SK-N-SH (cell line): ENCODE data around the gene MTMR12. TPM values are rescaled to one million over a fixed set of nuclear protein-coding genes. Genes with fewer than 3 reads are reported as not detected.

Experiments used
- CTCF ChIA-PET: fragments of 300-600, 350-600 bp; formaldehyde crosslinking; extraction: SDS; loops from one replicate; lab custom pipeline; 2021; lab: Yijun Ruan, JAX
- POLR2A ChIA-PET: fragments of 350-600 bp; sonication (Branson Sonifier 250); formaldehyde crosslinking; extraction: SDS; loops from one replicate; lab custom pipeline; 2020; ENCODE audit warnings: antibody characterized with exemption, inconsistent platforms; lab: Yijun Ruan, JAX
- DNase-seq: peaks from one replicate; pipeline ENCODE4 v3.0.0; 2012
- H2AFZ ChIP-seq: fragments of 200-600 bp; sonication (generic); 2 replicates; pipeline ENCODE4 v1.8.1; 2016; ENCODE audit warnings: antibody characterized with exemption, mild to moderate bottlenecking, low read depth
- H3F3A ChIP-seq: fragments of 200-600 bp; sonication (generic); replicated peaks from 2 replicates; pipeline ENCODE3; 2016; ENCODE audit warnings: antibody characterized with exemption, mild to moderate bottlenecking; ENCODE audit not compliant: insufficient read depth
- H3K27ac ChIP-seq, 2 experiments: fragments of 200-500 bp in 1 of 2; fragments of 200-600 bp in 1 of 2; sonication (Bioruptor generic) in 1 of 2; sonication (generic), shearing (Covaris generic) in 1 of 2; 2 replicates each; pipeline versions ENCODE4 v1.5.1 to v1.6.1; 2014 to 2016; ENCODE audit warnings: low read depth in 2 of 2, inconsistent platforms in 1 of 2, low read length in 1 of 2, mild to moderate bottlenecking in 1 of 2, mixed read lengths in 1 of 2
- H3K27me3 ChIP-seq: fragments of 200-600 bp; sonication (generic), shearing (Covaris generic); 2 replicates; pipeline ENCODE4 v1.6.1; 2016; ENCODE audit warnings: mixed run types; ENCODE audit not compliant: insufficient read depth
- H3K36me3 ChIP-seq, 2 experiments: fragments of 200-500 bp in 1 of 2; fragments of 200-600 bp in 1 of 2; sonication (Bioruptor generic) in 1 of 2; sonication (generic) in 1 of 2; replicated peaks in 1 of 2; 2 replicates each; pipeline versions ENCODE3 to v1.5.1; 2014 to 2016; ENCODE audit warnings: low read length in 1 of 2, mild to moderate bottlenecking in 1 of 2; ENCODE audit not compliant: insufficient read depth in 2 of 2, control insufficient read depth in 1 of 2
- H3K4me1 ChIP-seq, 2 experiments: fragments of 200-500 bp in 1 of 2; fragments of 200-600 bp in 1 of 2; sonication (Bioruptor generic) in 1 of 2; sonication (generic), shearing (Covaris generic) in 1 of 2; 2 replicates each; pipeline versions ENCODE4 v1.5.1 to v1.6.1; 2014 to 2016; ENCODE audit warnings: low read depth in 1 of 2, low read length in 1 of 2, mixed run types in 1 of 2; ENCODE audit not compliant: insufficient read depth in 2 of 2, control insufficient read depth in 1 of 2
- H3K4me2 ChIP-seq: fragments of 200-600 bp; sonication (generic), shearing (Covaris generic); 2 replicates; pipeline ENCODE4 v1.6.1; 2017; ENCODE audit warnings: mixed run types
- H3K4me3 ChIP-seq, 2 experiments: fragments of 200-500 bp in 1 of 2; fragments of 200-600 bp in 1 of 2; sonication (Bioruptor generic) in 1 of 2; sonication (generic), shearing (Covaris generic) in 1 of 2; 2 replicates each; pipeline versions ENCODE4 v1.5.1 to v1.8.1; 2014 to 2016; ENCODE audit warnings: low read depth in 2 of 2, inconsistent platforms in 1 of 2, low read length in 1 of 2, mild to moderate bottlenecking in 1 of 2, mixed read lengths in 1 of 2, moderate library complexity in 1 of 2
- H3K79me2 ChIP-seq: fragments of 200-600 bp; sonication (generic); 2 replicates; pipeline ENCODE4 v1.8.1; 2017; ENCODE audit warnings: mild to moderate bottlenecking; ENCODE audit not compliant: insufficient read depth
- H3K9ac ChIP-seq: fragments of 200-600 bp; sonication (generic); 2 replicates; pipeline ENCODE4 v1.6.1; 2017; ENCODE audit warnings: mixed run types
- H3K9me2 ChIP-seq: fragments of 200-600 bp; sonication (generic); 2 replicates; pipeline ENCODE4 v1.6.1; 2017; ENCODE audit warnings: mixed run types
- H3K9me3 ChIP-seq: fragments of 200-600 bp; sonication (generic); 2 replicates; pipeline ENCODE4 v1.6.1; 2017; ENCODE audit warnings: mixed run types, mild to moderate bottlenecking, moderate library complexity
- H4K20me1 ChIP-seq: fragments of 200-600 bp; sonication (generic); 2 replicates; pipeline ENCODE4 v1.6.1; 2017; ENCODE audit warnings: mild to moderate bottlenecking, mixed run types; ENCODE audit not compliant: insufficient read depth
- ELF1 ChIP-seq: IDR thresholded peaks from 2 replicates; pipeline ENCODE4 v1.4.0; 2012
- EP300 ChIP-seq, 2 experiments: IDR thresholded peaks; 2 replicates each; pipeline versions ENCODE4 v1.4.0 to v1.6.1; 2012; ENCODE audit warnings: borderline replicate concordance in 1 of 2, low read depth in 1 of 2, low read length in 1 of 2
- EZH2phosphoT487 ChIP-seq: fragments of 200-600 bp; sonication (generic); IDR thresholded peaks from 2 replicates; pipeline ENCODE4 v1.6.1; 2017; ENCODE audit warnings: low read depth, mixed run types, mild to moderate bottlenecking, antibody characterized with exemption, moderate library complexity, borderline replicate concordance
- GABPA ChIP-seq: IDR thresholded peaks from 2 replicates; pipeline ENCODE4 v1.4.0; 2012; ENCODE audit warnings: low read depth, mild to moderate bottlenecking
- GATA2 ChIP-seq: sonication (generic); formaldehyde crosslinking; IDR thresholded peaks from 2 replicates; pipeline ENCODE4 v1.5.0; 2020; ENCODE audit warnings: mild to moderate bottlenecking, missing genetic modification reagents
- JUND ChIP-seq: IDR thresholded peaks from 2 replicates; pipeline ENCODE4 v1.4.0; 2012
- MAX ChIP-seq: IDR thresholded peaks from 2 replicates; pipeline ENCODE4 v1.4.0; 2012; ENCODE audit warnings: low read depth
- MEF2A ChIP-seq: IDR thresholded peaks from 2 replicates; pipeline ENCODE4 v1.4.0; 2012; ENCODE audit warnings: low read depth, borderline replicate concordance
- MXI1 ChIP-seq: IDR thresholded peaks from 2 replicates; pipeline ENCODE4 v1.6.1; 2012; ENCODE audit warnings: mild to moderate bottlenecking, low read depth, low read length, improper control_type of control experiment
- NRF1 ChIP-seq: IDR thresholded peaks from 2 replicates; pipeline ENCODE4 v1.6.1; 2012; ENCODE audit warnings: low read depth, mild to moderate bottlenecking, low read length
- RAD21 ChIP-seq: IDR thresholded peaks from 2 replicates; pipeline ENCODE4 v1.6.1; 2012; ENCODE audit warnings: mild to moderate bottlenecking, low read length
- RFX5 ChIP-seq: IDR thresholded peaks from 2 replicates; pipeline ENCODE4 v1.6.1; 2012; ENCODE audit warnings: mild to moderate bottlenecking, improper control_type of control experiment, low read length
- RXRA ChIP-seq: IDR thresholded peaks from 2 replicates; pipeline ENCODE4 v1.4.0; 2012; ENCODE audit warnings: low read depth, mild to moderate bottlenecking, borderline replicate concordance
- USF1 ChIP-seq: IDR thresholded peaks from 2 replicates; pipeline ENCODE4 v1.4.0; 2012; ENCODE audit warnings: low read depth, borderline replicate concordance
- USF2 ChIP-seq: fragments of 150-350 bp; IDR thresholded peaks from 2 replicates; pipeline ENCODE4 v1.6.1; 2017; ENCODE audit warnings: antibody characterized with exemption, low read length, low read depth, borderline replicate concordance
- YY1 ChIP-seq: IDR thresholded peaks from 2 replicates; pipeline ENCODE4 v1.4.0; 2012; ENCODE audit warnings: low read depth, mild to moderate bottlenecking
- ZBTB33 ChIP-seq: IDR thresholded peaks from 2 replicates; pipeline ENCODE4 v1.4.0; 2012; ENCODE audit warnings: low read depth, borderline replicate concordance
- WGBS: methylation state at CpG from one replicate; pipeline ENCODE4 v1.1.6; 2017; ENCODE audit warnings: low lambda C conversion rate; 5-methylcytosine and 5-hydroxymethylcytosine counted together
- polyA plus RNA-seq, 3 experiments: library from polyadenylated mRNA; depleted of rRNA; stranded (reverse); fragments of >200 nt; gene quantifications; 2 replicates each; pipeline ENCODE4 v1.2.3, GENCODE V29; 2012
- TF ChIP-seq, protein P1 (sequence below): IDR thresholded peaks from 2 replicates; pipeline ENCODE4; 2012

Gene MTMR12
- polyA plus RNA-seq, 1 of the 3 experiments (the other 2 are of a cell fraction), result 10.9 TPM

DNA sequence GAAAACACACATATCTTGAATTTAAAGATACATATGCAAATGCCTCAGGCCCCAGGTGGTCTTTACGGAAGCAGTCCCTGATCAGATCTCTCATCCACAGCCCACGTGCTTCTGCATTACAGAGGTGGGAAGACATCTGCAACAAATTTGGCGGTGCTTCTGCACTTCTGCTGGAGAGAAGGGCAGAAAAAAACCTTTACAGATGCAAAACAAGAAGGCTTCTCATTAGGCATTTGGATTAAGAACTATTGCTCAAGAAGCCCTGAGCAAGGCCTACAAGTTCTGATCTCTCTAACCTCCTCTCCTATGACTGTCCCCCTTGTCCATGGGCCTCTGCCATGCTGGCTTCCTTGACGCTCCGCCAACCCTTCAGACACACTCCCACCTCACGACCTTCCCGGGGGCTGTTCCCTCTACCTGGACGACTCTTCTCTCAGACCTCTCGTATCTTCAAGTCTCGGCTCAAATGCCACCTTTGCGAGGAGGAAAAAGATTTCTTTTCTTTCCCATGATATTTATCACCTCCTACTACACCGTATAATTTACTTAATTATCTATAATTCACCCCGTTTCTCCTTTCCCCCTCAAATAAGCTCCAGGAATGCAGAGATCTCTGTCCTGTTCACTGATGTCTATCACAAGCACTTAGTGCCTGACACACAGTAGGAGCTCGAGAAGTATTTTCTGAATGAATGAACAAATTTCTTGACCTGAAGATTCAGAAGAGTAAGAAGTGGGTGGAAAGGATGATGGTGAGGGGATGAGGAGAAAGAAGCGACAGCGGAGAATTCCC is 1.1 kb downstream of the MTMR12 start:
- CTCF ChIA-PET, result no interaction called here

DNA sequence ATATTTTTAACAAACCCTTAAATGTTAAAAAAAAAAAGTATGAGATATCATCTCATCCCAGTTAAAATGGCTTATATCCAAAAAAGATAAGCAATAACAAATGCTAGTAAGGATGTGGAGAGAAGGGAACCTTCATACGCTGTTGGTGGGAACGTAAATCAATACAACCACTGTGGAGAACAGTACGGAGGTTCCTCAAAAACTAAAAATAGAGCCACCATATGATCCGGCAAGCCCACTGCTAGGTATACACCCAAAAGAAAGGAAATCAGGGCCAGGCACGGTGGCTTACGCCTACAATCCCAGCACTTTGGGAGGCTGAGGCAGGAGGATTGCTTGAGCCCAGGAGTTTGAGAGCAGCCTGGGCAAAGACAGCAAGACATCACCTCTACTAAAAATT is 3.0 kb downstream of the MTMR12 start:
- H3K27me3 ChIP-seq, result no peaks in the 10 kb centered on the region
- no peaks in the 10 kb centered on the region for H3K36me3 ChIP-seq
- WGBS, result 94% methylated on average over 6 of the region's 6 CpGs
- peaks cover 9% of the 10 kb centered on the region in 2 experiments; a peak in 3 of 4 replicates for H3K4me1 ChIP-seq
- peaks cover 73% of the 10 kb centered on the region for H3K79me2 ChIP-seq
- ChIA-PET CTCF (interaction anchor here (0.5 to 0.7 kb wide), 2 partner anchors 10 to 61 kb away, joined by 3 read pairs; no protein-coding TSS in a partner anchor), POLR2A (no interaction called here)
- peaks cover 9% of the 10 kb centered on the region for H3F3A ChIP-seq
- H3K4me2 ChIP-seq, result no peak overlapping the region
- no peak for DNase-seq
- H2AFZ ChIP-seq, result no peak overlapping the region
- TF ChIP-seq RAD21 (no peak), ELF1 (no peak), GABPA (no peak), USF2 (no peak), JUND (no peak), RXRA (no peak), NRF1 (no peak), GATA2 (CRISPR knock-in tag) (no peak), MAX (no peak), RFX5 (no peak), YY1 (no peak), ZBTB33 (no peak), USF1 (no peak), EZH2phosphoT487 (no peak), EP300 (IDR thresholded peaks at IDR 0.05; ENCODE audit: borderline replicate concordance in 1 of 2, low read depth in 1 of 2, low read length in 1 of 2) (no peak), MEF2A (no peak)
- TF ChIP-seq, protein P1, sequence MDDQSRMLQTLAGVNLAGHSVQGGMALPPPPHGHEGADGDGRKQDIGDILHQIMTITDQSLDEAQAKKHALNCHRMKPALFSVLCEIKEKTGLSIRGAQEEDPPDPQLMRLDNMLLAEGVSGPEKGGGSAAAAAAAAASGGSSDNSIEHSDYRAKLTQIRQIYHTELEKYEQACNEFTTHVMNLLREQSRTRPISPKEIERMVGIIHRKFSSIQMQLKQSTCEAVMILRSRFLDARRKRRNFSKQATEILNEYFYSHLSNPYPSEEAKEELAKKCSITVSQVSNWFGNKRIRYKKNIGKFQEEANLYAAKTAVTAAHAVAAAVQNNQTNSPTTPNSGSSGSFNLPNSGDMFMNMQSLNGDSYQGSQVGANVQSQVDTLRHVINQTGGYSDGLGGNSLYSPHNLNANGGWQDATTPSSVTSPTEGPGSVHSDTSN, result no peak
- no peaks in the 10 kb centered on the region for H3K9me3 ChIP-seq
- H3K9ac ChIP-seq, result no peak overlapping the region
- H3K9me2 ChIP-seq, result no peaks in the 10 kb centered on the region
- H4K20me1 ChIP-seq, result no peaks in the 10 kb centered on the region; the same call in 1 of the 2 replicates
- H3K27ac ChIP-seq, result no peak overlapping the region
- H3K4me3 ChIP-seq, result no peak overlapping the region

More for the DNA sequence above, 1.1 kb downstream of the MTMR12 start:
- Histone ChIP-seq H3F3A (peaks cover 9% of the 10 kb centered on the region), H3K4me1 (peaks cover 9% of the 10 kb centered on the region in 2 experiments; a peak in 3 of 4 replicates), H3K9ac (peak overlapping the region; percentile 76), H3K9me3 (no peaks in the 10 kb centered on the region), H3K27ac (peak overlapping the region; percentile 70 to 82; a peak in 3 of 4 replicates), H3K4me3 (peak overlapping the region; percentile 72 to 79), H3K9me2 (no peaks in the 10 kb centered on the region), H3K79me2 (peaks cover 55% of the 10 kb centered on the region), H2AFZ (peak overlapping the region; percentile 83; the same call in 1 of the 2 replicates), H3K27me3 (no peaks in the 10 kb centered on the region), H4K20me1 (no peaks in the 10 kb centered on the region; the same call in 1 of the 2 replicates), H3K4me2 (peak overlapping the region; percentile 88), H3K36me3 (no peaks in the 10 kb centered on the region)
- DNase-seq, result peak; percentile 26
- WGBS, result 47% methylated on average over 16 of the region's 16 CpGs
- POLR2A ChIA-PET, result no interaction called here
- TF ChIP-seq JUND, result no peak
- peak; percentile 38; the same call in 1 of the 2 replicates for TF ChIP-seq MXI1
